Left ventricle myocardium inferior (tissue), 1 donor: ENCODE data around the gene NPHS1. TPM values are rescaled to one million over a fixed set of nuclear protein-coding genes. Genes with fewer than 3 reads are reported as not detected.

Experiments used
- DNase-seq: peaks from one replicate; pipeline ENCODE4 v3.0.0-alpha.2; 2020
- H3K27ac ChIP-seq: fragments of 200-600 bp; replicated peaks from 2 replicates; pipeline ENCODE4 v1.8.0; 2021
- H3K27me3 ChIP-seq: fragments of 200-600 bp; 2 replicates; pipeline ENCODE4 v1.8.0; 2021; ENCODE audit warnings: low read depth
- H3K36me3 ChIP-seq: fragments of 200-600 bp; 2 replicates; pipeline ENCODE4 v1.8.0; 2021
- H3K4me1 ChIP-seq: fragments of 200-600 bp; 2 replicates; pipeline ENCODE4 v1.8.0; 2021
- H3K4me3 ChIP-seq: fragments of 200-600 bp; 2 replicates; pipeline ENCODE4 v1.8.0; 2021; ENCODE audit warnings: mild to moderate bottlenecking, moderate library complexity
- H3K9me3 ChIP-seq: fragments of 200-600 bp; replicated peaks from 2 replicates; pipeline ENCODE4 v1.8.0; 2021
- intact Hi-C: fragments of 100-400 bp; cut with micrococcal nuclease; formaldehyde crosslinking; loops from one replicate; pipeline ENCODE4 v1.11.0; 2022
- total RNA-seq: library from RNA; stranded (reverse); fragmentation: NEBNext Ultra II Directional; extraction: Animal tissue kit (Norgen Biotek cat#: 25700); gene quantifications from one replicate; pipeline ENCODE4 v1.2.1, GENCODE V29; 2021
- TF ChIP-seq, protein P1 (sequence below): fragments of 200-600 bp; IDR thresholded peaks from 2 replicates; pipeline ENCODE4 v1.8.0; 2021; ENCODE audit warnings: antibody characterized with exemption, mild to moderate bottlenecking, borderline replicate concordance
- donor health status: DM: no; HTN: yes; CAD: no; lungs with severe emphysema.

Gene NPHS1
- total RNA-seq, 1 donor from 2014 or later = not detected

DNA sequence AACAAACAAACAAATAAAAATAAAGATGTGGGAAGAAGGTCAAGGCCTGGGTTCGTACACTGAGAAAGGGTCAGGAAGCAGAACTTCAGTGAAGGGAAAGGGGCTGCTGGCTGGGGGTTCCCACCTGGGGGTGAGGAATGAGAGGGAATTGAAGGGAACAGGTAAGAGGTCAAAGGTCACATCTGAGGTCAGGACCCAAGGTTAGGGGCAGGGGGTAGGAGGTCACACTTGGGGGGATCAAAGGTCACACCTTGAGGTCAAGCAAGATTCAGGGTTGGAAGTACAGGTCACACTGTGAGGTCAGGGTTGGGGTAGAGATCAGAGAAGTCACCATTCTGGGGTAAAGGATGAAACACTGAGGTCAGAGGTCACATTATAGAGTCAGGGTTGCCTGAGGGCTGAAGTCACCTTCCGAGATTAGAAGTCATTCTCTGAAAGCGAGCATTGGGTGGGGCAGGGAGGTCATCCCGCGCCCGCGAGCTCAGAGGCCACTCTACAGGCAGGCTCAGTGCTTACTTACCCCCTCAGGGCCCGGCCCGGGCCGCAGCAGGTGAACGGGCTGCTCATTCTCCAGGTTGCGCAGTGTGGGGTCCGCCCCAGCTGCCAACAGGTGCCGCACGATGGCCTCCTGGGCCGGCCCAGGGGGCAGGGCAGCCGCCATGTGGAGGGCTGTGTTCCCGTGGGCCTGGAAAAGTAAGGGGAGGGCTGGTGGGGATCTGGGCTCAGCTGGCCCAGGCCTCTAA lies 37.2 kb upstream of the NPHS1 start:
- Histone ChIP-seq H3K4me1 (no peaks in the 10 kb centered on the region), H3K27ac (no peak overlapping the region), H3K9me3 (no peaks in the 10 kb centered on the region), H3K36me3 (peaks cover 62% of the 10 kb centered on the region), H3K4me3 (no peak overlapping the region), H3K27me3 (no peaks in the 10 kb centered on the region)
- TF ChIP-seq, protein P1, sequence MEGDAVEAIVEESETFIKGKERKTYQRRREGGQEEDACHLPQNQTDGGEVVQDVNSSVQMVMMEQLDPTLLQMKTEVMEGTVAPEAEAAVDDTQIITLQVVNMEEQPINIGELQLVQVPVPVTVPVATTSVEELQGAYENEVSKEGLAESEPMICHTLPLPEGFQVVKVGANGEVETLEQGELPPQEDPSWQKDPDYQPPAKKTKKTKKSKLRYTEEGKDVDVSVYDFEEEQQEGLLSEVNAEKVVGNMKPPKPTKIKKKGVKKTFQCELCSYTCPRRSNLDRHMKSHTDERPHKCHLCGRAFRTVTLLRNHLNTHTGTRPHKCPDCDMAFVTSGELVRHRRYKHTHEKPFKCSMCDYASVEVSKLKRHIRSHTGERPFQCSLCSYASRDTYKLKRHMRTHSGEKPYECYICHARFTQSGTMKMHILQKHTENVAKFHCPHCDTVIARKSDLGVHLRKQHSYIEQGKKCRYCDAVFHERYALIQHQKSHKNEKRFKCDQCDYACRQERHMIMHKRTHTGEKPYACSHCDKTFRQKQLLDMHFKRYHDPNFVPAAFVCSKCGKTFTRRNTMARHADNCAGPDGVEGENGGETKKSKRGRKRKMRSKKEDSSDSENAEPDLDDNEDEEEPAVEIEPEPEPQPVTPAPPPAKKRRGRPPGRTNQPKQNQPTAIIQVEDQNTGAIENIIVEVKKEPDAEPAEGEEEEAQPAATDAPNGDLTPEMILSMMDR = no peak
- DNase-seq = no peak
- intact Hi-C loops = loop anchor here (10.0 kb wide), 1 partner anchor 45 kb away; the partner anchor contains the start of gene LRFN3

DNA sequence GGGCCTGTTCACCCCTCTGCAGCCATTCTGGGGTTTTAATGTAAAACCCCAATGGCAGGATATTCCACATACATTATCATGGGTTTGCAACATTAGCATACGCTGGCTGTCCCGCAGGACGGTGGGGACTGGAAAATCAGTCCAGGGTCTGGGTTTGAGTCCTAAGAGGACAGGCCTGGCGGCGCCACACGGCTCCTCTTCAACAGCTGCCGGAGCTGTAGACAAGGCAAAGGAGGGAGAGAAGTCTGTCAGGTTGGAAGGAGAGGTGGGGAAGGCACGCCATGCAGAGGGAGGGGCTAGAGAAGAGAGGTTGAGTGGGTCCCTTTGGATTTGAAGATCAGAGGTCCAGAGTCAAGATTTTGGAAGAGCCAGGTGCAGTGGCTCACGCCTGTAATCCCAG lies 36.1 kb upstream of the NPHS1 start:
- H3K36me3 ChIP-seq = peaks cover 51% of the 10 kb centered on the region
- no peak for DNase-seq
- no peaks in the 10 kb centered on the region for H3K9me3 ChIP-seq
- no peak overlapping the region for H3K27ac ChIP-seq
- no peak overlapping the region for H3K4me3 ChIP-seq
- TF ChIP-seq, protein P1 = no peak
- no peaks in the 10 kb centered on the region for H3K4me1 ChIP-seq
- intact Hi-C loops = loop anchor here (10.0 kb wide), 1 partner anchor 46 kb away; the partner anchor contains the start of gene LRFN3
- H3K27me3 ChIP-seq = no peaks in the 10 kb centered on the region

DNA sequence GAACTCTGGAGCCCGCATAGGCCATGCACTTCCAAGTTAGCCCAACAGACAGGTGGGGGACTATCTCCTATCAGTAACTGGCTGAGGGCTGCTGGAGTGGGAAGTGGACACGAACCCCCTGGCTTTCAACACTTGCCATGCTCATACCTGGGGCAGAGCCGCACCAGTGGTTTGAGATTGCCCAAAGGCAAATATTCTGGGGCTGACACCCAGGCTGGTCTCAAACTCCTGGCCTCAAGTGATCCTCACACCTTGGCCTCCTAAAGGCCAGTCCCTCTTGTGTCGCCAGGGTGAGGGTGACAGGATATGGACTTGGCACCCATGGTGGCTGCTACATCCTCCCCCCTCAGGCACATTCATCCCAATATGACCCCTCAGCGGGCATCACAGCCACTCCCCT lies 34.9 kb upstream of the NPHS1 start:
- H3K9me3 ChIP-seq = no peaks in the 10 kb centered on the region
- no peak overlapping the region for H3K27ac ChIP-seq
- intact Hi-C loops = loop anchor here (10.0 kb wide), 1 partner anchor 48 kb away; the partner anchor contains the start of gene LRFN3
- H3K4me1 ChIP-seq = no peaks in the 10 kb centered on the region
- H3K36me3 ChIP-seq = peaks cover 40% of the 10 kb centered on the region
- H3K27me3 ChIP-seq = no peaks in the 10 kb centered on the region
- no peak overlapping the region for H3K4me3 ChIP-seq
- DNase-seq = no peak
- TF ChIP-seq, protein P1 = no peak

DNA sequence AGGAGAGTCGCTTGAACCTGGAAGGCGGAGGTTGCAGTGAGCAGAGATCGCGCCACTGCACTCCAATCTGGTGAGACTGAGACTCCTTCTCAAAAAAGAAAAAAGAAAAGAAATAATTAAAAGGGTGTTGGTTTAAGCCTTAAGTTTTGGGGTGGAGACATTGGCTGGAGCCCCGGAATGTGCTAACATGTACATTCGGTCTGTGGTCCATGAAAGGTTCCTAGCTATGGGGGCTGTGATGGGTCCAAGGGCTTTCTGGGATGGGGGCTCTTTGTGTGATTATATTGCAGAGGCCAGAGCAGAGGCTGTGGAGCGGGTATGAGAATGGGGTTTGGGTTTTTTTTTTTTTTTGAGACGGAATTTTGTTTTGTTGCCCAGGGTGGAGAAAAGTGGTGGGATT lies 33.6 kb upstream of the NPHS1 start:
- Histone ChIP-seq H3K27me3 (no peaks in the 10 kb centered on the region), H3K4me1 (no peaks in the 10 kb centered on the region), H3K36me3 (peaks cover 35% of the 10 kb centered on the region), H3K9me3 (no peaks in the 10 kb centered on the region), H3K4me3 (no peak overlapping the region), H3K27ac (no peak overlapping the region)
- TF ChIP-seq, protein P1 = no peak
- intact Hi-C loops = loop anchor here (10.0 kb wide), 1 partner anchor 49 kb away; the partner anchor contains the start of gene LRFN3
- no peak for DNase-seq

DNA sequence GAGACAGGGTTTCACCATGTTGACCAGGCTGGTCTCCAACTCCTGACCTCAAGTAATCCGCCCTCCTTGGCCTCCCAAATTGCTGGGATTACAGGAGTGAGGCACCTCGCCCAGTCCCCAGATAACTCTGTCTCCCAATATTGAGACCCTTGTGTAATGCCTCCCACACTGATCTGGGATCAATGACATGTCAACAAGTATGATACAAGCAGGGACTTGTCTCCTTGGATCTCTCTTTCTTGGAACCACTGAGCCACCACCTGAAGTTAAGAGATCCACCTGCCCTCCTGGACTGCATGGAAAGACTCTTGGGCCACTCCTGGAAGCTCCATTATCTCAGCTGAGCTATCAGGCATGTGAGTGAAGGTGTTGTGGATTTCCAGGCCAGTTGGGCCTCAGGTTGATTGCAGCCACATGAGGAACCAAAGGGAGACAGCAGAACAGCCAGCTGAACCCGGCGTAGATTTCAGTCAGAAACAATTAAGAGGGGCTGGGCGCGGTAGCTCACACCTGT lies 33.0 kb upstream of the NPHS1 start:
- no peak overlapping the region for H3K27ac ChIP-seq
- H3K4me3 ChIP-seq = no peak overlapping the region
- no peaks in the 10 kb centered on the region for H3K4me1 ChIP-seq
- intact Hi-C loops = loop anchor here (10.0 kb wide), 1 partner anchor 50 kb away; the partner anchor contains the start of gene LRFN3
- H3K9me3 ChIP-seq = no peaks in the 10 kb centered on the region
- TF ChIP-seq, protein P1 = no peak
- H3K27me3 ChIP-seq = no peaks in the 10 kb centered on the region
- DNase-seq = no peak
- peaks cover 29% of the 10 kb centered on the region for H3K36me3 ChIP-seq
